HepG2 (cell line): ENCODE results near the gene TBC1D24. TPM values are rescaled to one million over a fixed set of nuclear protein-coding genes. Genes with fewer than 3 reads are reported as not detected.

Source experiments
- CC2D1A ChIP-seq: sonication (generic); formaldehyde crosslinking; IDR thresholded peaks from 2 replicates; pipeline ENCODE4 v1.8.1; 2023; ENCODE audit warnings: mild to moderate bottlenecking, missing genetic modification reagents
- DPF2 ChIP-seq: sonication (generic); formaldehyde crosslinking; IDR thresholded peaks from 2 replicates; pipeline ENCODE4 v1.4.0; 2020; ENCODE audit warnings: mild to moderate bottlenecking, low read depth, missing genetic modification reagents, borderline replicate concordance
- ELF1 ChIP-seq: sonication (generic); formaldehyde crosslinking; IDR thresholded peaks from 2 replicates; pipeline ENCODE4 v1.4.0; 2020; ENCODE audit warnings: missing genetic modification reagents
- FOXK2 ChIP-seq: fragments of 450-650 bp; IDR thresholded peaks from 2 replicates; pipeline ENCODE4 v1.6.1; 2016
- FOXP1 ChIP-seq, 2 experiments: fragments of 450-650 bp in 1 of 2; IDR thresholded peaks; 2 replicates each; pipeline ENCODE4 v1.6.1; 2017 to 2018; ENCODE audit warnings: antibody characterized with exemption in 1 of 2
- GATAD1 ChIP-seq: IDR thresholded peaks from 2 replicates; pipeline ENCODE4 v1.6.1; 2016; ENCODE audit warnings: missing genetic modification reagents, missing compliant biosample characterization
- KDM2A ChIP-seq: sonication (generic); formaldehyde crosslinking; IDR thresholded peaks from 2 replicates; pipeline ENCODE4 v1.4.0; 2020; ENCODE audit warnings: low read depth, missing genetic modification reagents, borderline replicate concordance
- KLF13 ChIP-seq: sonication (generic); formaldehyde crosslinking; IDR thresholded peaks from 2 replicates; pipeline ENCODE4 v1.4.0; 2020; ENCODE audit warnings: mild to moderate bottlenecking, missing genetic modification reagents
- KMT2B ChIP-seq: IDR thresholded peaks from 2 replicates; pipeline ENCODE4 v1.6.1; 2016; ENCODE audit warnings: missing genetic modification reagents, missing compliant biosample characterization
- LRRFIP1 ChIP-seq: sonication (generic); formaldehyde crosslinking; conservative IDR thresholded peaks from 2 replicates; pipeline ENCODE4 v1.4.0; 2020; ENCODE audit warnings: missing genetic modification reagents
- MEF2D ChIP-seq: sonication (generic); formaldehyde crosslinking; IDR thresholded peaks from 2 replicates; pipeline ENCODE4 v1.5.1; 2020; ENCODE audit warnings: mild to moderate bottlenecking, missing genetic modification reagents
- NR2F6 ChIP-seq, 2 experiments: IDR thresholded peaks; 2 replicates each; pipeline ENCODE4 v1.6.1; 2016; ENCODE audit warnings: antibody characterized with exemption in 1 of 2, mild to moderate bottlenecking in 1 of 2
- PITX1 ChIP-seq: sonication (generic); formaldehyde crosslinking; IDR thresholded peaks from 2 replicates; pipeline ENCODE4 v1.5.1; 2020; ENCODE audit warnings: mild to moderate bottlenecking, missing genetic modification reagents
- RARA ChIP-seq: IDR thresholded peaks from 2 replicates; pipeline ENCODE4 v1.6.1; 2016; ENCODE audit warnings: missing genetic modification reagents, missing compliant biosample characterization
- RXRB ChIP-seq: IDR thresholded peaks from 2 replicates; pipeline ENCODE4 v1.6.1; 2016; ENCODE audit warnings: borderline replicate concordance, missing genetic modification reagents, missing compliant biosample characterization
- U2AF2 ChIP-seq: fragments of 200-400 bp; formaldehyde crosslinking; IDR thresholded peaks from 2 replicates; pipeline ENCODE4 v1.6.1; 2017; ENCODE audit warnings: low read depth, mild to moderate bottlenecking, low read length
- XRCC5 ChIP-seq: fragments of 200-400 bp; formaldehyde crosslinking; optimal IDR thresholded peaks from 2 replicates; pipeline ENCODE3; 2017; ENCODE audit warnings: mild to moderate bottlenecking, low read length
- ZNF232 ChIP-seq: sonication (generic); formaldehyde crosslinking; IDR thresholded peaks from 2 replicates; pipeline ENCODE4 v1.4.0; 2020; ENCODE audit warnings: missing genetic modification reagents, borderline replicate concordance
- ZNF350 ChIP-seq: sonication (generic); formaldehyde crosslinking; IDR thresholded peaks from 2 replicates; pipeline ENCODE4 v1.4.0; 2020; ENCODE audit warnings: mild to moderate bottlenecking, low read depth, missing genetic modification reagents, borderline replicate concordance
- ZNF629 ChIP-seq: sonication (generic); formaldehyde crosslinking; conservative IDR thresholded peaks from 2 replicates; pipeline ENCODE4 v1.5.0; 2020; ENCODE audit warnings: missing genetic modification reagents
- ZNF816 ChIP-seq: sonication (generic); formaldehyde crosslinking; IDR thresholded peaks from 2 replicates; pipeline ENCODE4 v1.8.0; 2022; ENCODE audit warnings: missing genetic modification reagents, mild to moderate bottlenecking, borderline replicate concordance
- ZNF839 ChIP-seq: sonication (generic); formaldehyde crosslinking; IDR thresholded peaks from 2 replicates; pipeline ENCODE4 v1.4.0; 2020; ENCODE audit warnings: missing genetic modification reagents, mild to moderate bottlenecking, borderline replicate concordance
- ZNF878 ChIP-seq: sonication (generic); formaldehyde crosslinking; IDR thresholded peaks from 2 replicates; pipeline ENCODE4 v1.8.1; 2023; ENCODE audit warnings: mild to moderate bottlenecking, missing genetic modification reagents, moderate library complexity
- ZSCAN20 ChIP-seq: sonication (generic); formaldehyde crosslinking; IDR thresholded peaks from 2 replicates; pipeline ENCODE4 v1.4.0; 2020; ENCODE audit warnings: missing genetic modification reagents, mild to moderate bottlenecking, borderline replicate concordance
- ZSCAN25 ChIP-seq: sonication (generic); formaldehyde crosslinking; IDR thresholded peaks from 2 replicates; pipeline ENCODE4 v1.8.0; 2022; ENCODE audit warnings: mild to moderate bottlenecking, missing genetic modification reagents
- polyA plus RNA-seq, 8 experiments: library from polyadenylated mRNA; depleted of rRNA in 3 of 8; stranded (reverse) in 7 of 8; unstranded in 1 of 8; fragments of >200 nt; fragmentation: Illumina TruSeq in 4 of 8; extraction: Trizol in 4 of 8; gene quantifications; 2 replicates each; pipeline versions ENCODE4 v1.2.1 to v1.2.3, GENCODE V29; 2011 to 2016; ENCODE audit warnings: low read depth in 4 of 8, missing spikeins in 1 of 8, mixed read lengths in 1 of 8; ENCODE audit not compliant: insufficient read depth in 1 of 8
- total RNA-seq, 5 experiments: library from RNA; depleted of rRNA; stranded (reverse); fragments of >200 nt; fragmentation: Illumina TruSeq; extraction: Trizol; gene quantifications; 2 replicates each; pipeline ENCODE4 v1.2.3, GENCODE V29; 2016; ENCODE audit warnings: low read depth in 1 of 5
- TF ChIP-seq, protein P1 (sequence below): sonication (generic); formaldehyde crosslinking; IDR thresholded peaks from 2 replicates; pipeline ENCODE4 v1.5.0; 2020; ENCODE audit warnings: mild to moderate bottlenecking, missing genetic modification reagents, borderline replicate concordance
- TF ChIP-seq, protein P2 (sequence below): sonication (generic); formaldehyde crosslinking; IDR thresholded peaks from 2 replicates; pipeline ENCODE4 v1.4.0; 2020; ENCODE audit warnings: mild to moderate bottlenecking, missing genetic modification reagents

TBC1D24 gene
- total and polyA plus RNA-seq, 2 of the 13 experiments (the other 11 are each of a cell fraction or from before 2014, with no cell fraction given): 7.7 to 13.7 TPM

DNA sequence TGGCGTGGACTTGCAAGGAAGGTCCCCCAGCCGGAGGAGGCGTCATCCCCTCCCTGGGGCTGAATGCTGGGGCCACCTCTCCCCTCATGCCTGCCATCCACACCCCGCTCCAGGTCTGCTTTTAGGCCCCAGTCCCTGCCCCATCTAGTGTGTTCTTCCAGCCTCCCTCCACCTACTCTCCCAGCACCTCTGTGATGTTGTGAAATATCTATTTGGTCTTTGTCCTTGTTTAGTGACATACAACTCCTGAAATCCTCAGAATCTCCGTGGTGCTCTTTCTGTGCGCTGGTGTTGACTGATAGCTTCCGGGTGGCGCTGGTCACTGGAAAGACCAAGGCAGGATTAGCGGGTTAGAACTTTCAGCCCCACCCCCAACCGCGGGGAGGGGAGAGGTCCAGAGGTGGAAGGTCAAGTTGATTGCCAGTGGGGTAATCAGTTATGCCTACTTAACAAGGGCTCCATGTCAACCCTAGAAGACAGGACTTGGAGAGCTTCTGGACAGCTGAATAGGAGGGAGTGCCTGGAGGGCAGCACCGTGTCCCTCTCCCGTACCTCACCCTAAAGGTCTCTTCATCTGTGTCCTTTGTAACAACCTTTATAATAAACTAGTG lies 10.1 kb downstream of the TBC1D24 start (continued):
- TF ChIP-seq GATAD1 (CRISPR knock-in tag) (peak; percentile 70), ZNF232 (CRISPR knock-in tag) (0 out of 2 replicates have a peak, but pooled peaks have one; percentile 28), ZNF878 (CRISPR knock-in tag) (no peak), ZNF839 (CRISPR knock-in tag) (no peak), PITX1 (peak; percentile 99), U2AF2 (no peak), ELF1 (peak; percentile 91), RARA (CRISPR knock-in tag) (peak; percentile 90), ZNF350 (peak; percentile 79), KDM2A (CRISPR knock-in tag) (no peak; the same call in 1 of the 2 replicates), FOXK2 (peak; percentile 79), XRCC5 (peak; percentile 35), CC2D1A (CRISPR knock-in tag) (no peak), LRRFIP1 (CRISPR knock-in tag) (no peak), ZNF816 (CRISPR knock-in tag) (peak; percentile 65; the same call in 1 of the 2 replicates), DPF2 (peak; percentile 71; the same call in 1 of the 2 replicates), ZNF629 (CRISPR knock-in tag) (no peak), ZSCAN25 (CRISPR knock-in tag) (peak; percentile 71; the same call in 1 of the 2 replicates), FOXP1 (IDR thresholded peaks at IDR 0.05) (peak; percentile 56; the same call in 1 of the 2 replicates), FOXP1 (CRISPR knock-in tag; IDR thresholded peaks at IDR 0.05) (peak; percentile 80), NR2F6 (IDR thresholded peaks at IDR 0.05) (peak; percentile 98), NR2F6 (CRISPR knock-in tag; IDR thresholded peaks at IDR 0.05) (peak; percentile 99), MEF2D (CRISPR knock-in tag) (peak; percentile 82), KLF13 (CRISPR knock-in tag) (no peak), RXRB (CRISPR knock-in tag) (peak; percentile 85; the same call in 1 of the 2 replicates), KMT2B (CRISPR knock-in tag) (peak; percentile 65; the same call in 1 of the 2 replicates), ZSCAN20 (CRISPR knock-in tag) (0 out of 2 replicates have a peak, but pooled peaks have one; percentile 42)
- TF ChIP-seq, protein P1, sequence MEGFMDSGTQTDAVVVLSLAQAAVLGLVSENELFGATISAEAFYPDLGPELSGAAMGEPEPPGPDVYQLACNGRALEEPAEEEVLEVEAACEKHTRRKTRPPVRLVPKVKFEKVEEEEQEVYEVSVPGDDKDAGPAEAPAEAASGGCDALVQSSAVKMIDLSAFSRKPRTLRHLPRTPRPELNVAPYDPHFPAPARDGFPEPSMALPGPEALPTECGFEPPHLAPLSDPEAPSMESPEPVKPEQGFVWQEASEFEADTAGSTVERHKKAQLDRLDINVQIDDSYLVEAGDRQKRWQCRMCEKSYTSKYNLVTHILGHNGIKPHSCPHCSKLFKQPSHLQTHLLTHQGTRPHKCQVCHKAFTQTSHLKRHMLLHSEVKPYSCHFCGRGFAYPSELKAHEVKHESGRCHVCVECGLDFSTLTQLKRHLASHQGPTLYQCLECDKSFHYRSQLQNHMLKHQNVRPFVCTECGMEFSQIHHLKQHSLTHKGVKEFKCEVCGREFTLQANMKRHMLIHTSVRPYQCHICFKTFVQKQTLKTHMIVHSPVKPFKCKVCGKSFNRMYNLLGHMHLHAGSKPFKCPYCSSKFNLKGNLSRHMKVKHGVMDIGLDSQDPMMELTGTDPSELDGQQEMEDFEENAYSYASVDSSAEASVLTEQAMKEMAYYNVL (CRISPR knock-in tag): peak; percentile 89; the same call in 1 of the 2 replicates
- TF ChIP-seq, protein P2, sequence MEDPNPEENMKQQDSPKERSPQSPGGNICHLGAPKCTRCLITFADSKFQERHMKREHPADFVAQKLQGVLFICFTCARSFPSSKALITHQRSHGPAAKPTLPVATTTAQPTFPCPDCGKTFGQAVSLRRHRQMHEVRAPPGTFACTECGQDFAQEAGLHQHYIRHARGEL: no peak
